GM12891 (cell line): ENCODE data around the gene ZSCAN18.

Source experiments
- POLR2A ChIP-seq: IDR thresholded peaks from 2 replicates; pipeline ENCODE4 v1.6.1; 2011; ENCODE audit warnings: low read depth, low read length, control low read depth
- TAF1 ChIP-seq: IDR thresholded peaks from 2 replicates; pipeline ENCODE4 v1.6.1; 2011; ENCODE audit warnings: low read depth, low read length, control low read depth

DNA sequence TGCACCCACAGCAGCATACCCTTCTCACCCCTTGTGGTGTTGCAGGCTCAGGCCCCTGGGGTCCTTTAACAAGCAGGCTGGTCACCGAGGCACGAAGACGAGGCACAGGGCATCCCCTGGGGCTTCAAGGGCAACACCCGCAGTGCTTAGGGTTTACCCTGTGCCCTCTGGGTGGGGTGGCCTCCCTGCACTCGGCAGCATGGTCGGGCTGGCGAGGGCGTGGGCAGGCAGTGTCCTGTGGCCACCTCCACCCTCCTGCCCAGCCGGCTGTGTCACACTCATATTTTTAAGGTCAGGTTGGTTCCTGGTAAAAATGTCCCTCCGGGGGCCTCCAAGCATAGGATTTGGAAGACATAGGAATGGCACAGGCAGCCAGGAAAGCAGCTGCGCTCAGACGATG is 50.4 kb downstream of the ZSCAN18 start:
- no peak for TF ChIP-seq POLR2A
- no peak for TF ChIP-seq TAF1
